Midbrain (tissue), 1 donor: Measurements from ENCODE around the gene TMEM258.

Source experiments
- DNase-seq: peaks from one replicate; lab custom pipeline; 2025; lab: John Stamatoyannopoulos, UW

The TMEM258 gene

GRCh38 chr11:61757213-61757862, 35.1 kb downstream of the TMEM258 start:
- no peak for DNase-seq

GRCh38 chr11:61756452-61757212, 35.8 kb downstream of the TMEM258 start:
- DNase-seq, result no peak

- no peak for DNase-seq
Measured at GRCh38 chr11:61756147-61756451, 36.3 kb downstream of the TMEM258 start.

GRCh38 chr11:61754534-61755482, 37.6 kb downstream of the TMEM258 start:
- DNase-seq, result no peak

- no peak for DNase-seq
Measured at GRCh38 chr11:61753672-61754071, 38.7 kb downstream of the TMEM258 start.

GRCh38 chr11:61752925-61753521, 39.4 kb downstream of the TMEM258 start:
- DNase-seq, result no peak

- DNase-seq, result peak; percentile 49
Measured at GRCh38 chr11:61752117-61752924, 40.1 kb downstream of the TMEM258 start, which contains the start of gene MYRF. Gene MYRF, plus strand, starts transcription at chr11:61752636. Its CDS starts 109 bp downstream, at chr11:61752745.

- DNase-seq, result no peak
Measured at GRCh38 chr11:61751384-61751783, 41.0 kb downstream of the TMEM258 start.

GRCh38 chr11:61750631-61751273, 41.6 kb downstream of the TMEM258 start:
- DNase-seq, result no peak

- peak; percentile 91 for DNase-seq
Measured at GRCh38 chr11:61749591-61750217, 42.7 kb downstream of the TMEM258 start.

GRCh38 chr11:61747967-61748285, 44.5 kb downstream of the TMEM258 start:
- no peak for DNase-seq

- DNase-seq, result peak; percentile 84
Measured at GRCh38 chr11:61747192-61747966, 45.0 kb downstream of the TMEM258 start.

GRCh38 chr11:61746442-61747191, 45.8 kb downstream of the TMEM258 start:
- DNase-seq, result no peak

GRCh38 chr11:61745781-61746441, 46.5 kb downstream of the TMEM258 start:
- no peak for DNase-seq

GRCh38 chr11:61744609-61745156, 47.7 kb downstream of the TMEM258 start:
- DNase-seq, result no peak

- DNase-seq, result no peak
Measured at GRCh38 chr11:61744181-61744580, 48.2 kb downstream of the TMEM258 start.

GRCh38 chr11:61743486-61744095, 48.8 kb downstream of the TMEM258 start:
- DNase-seq, result no peak

- DNase-seq, result no peak
Measured at GRCh38 chr11:61742391-61742790, 50.0 kb downstream of the TMEM258 start.
